Glomerular visceral epithelial cell (primary cell): Measurements from ENCODE around the gene LDB3.
A peak's percentile ranks its signal among the peaks of the same experiment; 100 is the strongest.

Source experiments
- DNase-seq: peaks from one replicate; pipeline ENCODE4 v3.0.0-alpha.2; 2016; ENCODE audit errors: extremely low spot score

LDB3 gene

GRCh38 chr10:86651631-86652331 lies 16.5 kb upstream of the LDB3 start:
- no peak for DNase-seq

DNA sequence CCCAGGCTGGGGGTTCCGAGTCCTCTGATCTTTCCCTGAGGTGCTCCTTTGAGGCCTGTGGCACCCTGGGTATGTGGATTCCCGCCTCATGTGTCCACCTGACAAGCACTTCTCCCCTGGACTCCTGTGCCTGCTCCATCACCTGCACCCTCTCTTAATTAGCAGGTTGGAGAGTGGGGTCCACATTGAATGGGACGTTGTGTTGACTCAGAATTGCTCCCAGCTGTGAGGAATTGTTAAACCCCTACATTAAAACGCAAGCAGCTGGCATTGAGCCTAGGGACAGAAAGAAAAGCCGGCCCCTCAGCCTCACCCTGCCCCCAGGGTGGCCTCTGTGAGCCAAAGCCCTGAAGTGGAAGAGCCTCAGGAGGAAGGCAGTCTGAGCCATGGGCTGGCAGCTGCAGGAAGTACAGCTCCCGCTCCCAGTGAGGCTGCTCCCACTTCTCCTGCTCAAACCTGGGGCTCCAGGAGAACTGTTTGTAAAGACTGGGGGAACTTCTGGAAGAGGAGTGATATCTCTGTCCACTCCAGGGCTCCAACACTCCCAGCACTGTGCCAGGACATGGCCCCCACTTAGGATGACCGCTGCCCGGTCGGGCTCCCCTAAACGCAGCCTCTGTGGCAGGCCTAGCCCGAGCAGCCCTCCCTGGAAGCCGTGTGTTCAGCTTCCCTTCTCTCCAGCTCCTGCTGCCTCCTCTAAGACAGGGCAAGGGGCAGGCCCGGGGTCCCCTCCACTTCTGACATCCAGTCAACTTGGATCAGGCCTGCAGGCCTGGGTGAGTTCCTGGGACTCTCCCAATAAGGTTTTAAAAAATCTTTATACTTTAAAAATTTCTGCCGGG lies 15.7 kb upstream of the LDB3 start:
- no peak for DNase-seq

DNA sequence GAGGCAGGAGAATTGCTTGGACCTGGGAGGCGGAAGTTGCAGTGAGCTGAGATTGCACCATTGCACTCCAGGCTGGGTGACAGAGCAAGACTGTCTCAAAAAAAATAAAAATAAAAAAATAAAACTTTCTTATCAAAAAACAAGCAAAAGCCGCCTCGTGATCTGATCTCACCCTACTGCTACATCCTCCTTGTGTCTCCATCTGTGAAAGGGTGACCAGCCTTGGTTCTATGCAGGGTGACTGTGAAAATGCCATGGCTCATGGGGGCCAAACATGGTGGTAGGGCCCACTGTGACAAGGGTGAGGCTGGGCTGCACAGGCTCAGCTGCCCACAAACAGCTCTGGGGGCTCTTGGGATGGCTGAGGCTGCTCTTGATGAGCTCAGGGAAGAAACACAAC lies 14.9 kb upstream of the LDB3 start:
- no peak for DNase-seq

GRCh38 chr10:86653987-86654386 lies 14.3 kb upstream of the LDB3 start:
- DNase-seq, result no peak

- DNase-seq, result peak; percentile 84
These were observed 13.7 kb upstream of the LDB3 start, which contains the start of gene OPN4 for GRCh38 chr10:86654411-86655172. Gene OPN4 (plus strand): TSS chr10:86654547. CDS start chr10:86654784, 237 bp downstream.

DNA sequence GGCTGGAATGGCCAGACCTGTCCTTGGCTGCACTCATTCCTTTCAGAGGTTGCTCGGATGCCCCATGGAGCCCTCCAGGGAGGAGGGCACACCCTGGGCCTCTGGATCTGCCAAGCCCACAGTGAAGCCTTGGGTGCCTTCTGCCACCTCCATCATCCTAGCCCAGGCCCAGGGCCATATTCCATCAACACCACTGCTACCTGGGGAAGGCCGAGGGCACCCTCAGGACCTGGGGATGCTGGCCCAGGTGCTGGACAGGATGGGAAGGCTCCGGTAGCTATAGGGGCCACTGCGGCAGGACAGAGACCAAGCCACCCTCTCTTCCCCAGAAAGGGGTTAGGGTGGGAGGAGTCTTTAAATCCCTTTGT lies 13.2 kb upstream of the LDB3 start:
- no peak for DNase-seq

DNA sequence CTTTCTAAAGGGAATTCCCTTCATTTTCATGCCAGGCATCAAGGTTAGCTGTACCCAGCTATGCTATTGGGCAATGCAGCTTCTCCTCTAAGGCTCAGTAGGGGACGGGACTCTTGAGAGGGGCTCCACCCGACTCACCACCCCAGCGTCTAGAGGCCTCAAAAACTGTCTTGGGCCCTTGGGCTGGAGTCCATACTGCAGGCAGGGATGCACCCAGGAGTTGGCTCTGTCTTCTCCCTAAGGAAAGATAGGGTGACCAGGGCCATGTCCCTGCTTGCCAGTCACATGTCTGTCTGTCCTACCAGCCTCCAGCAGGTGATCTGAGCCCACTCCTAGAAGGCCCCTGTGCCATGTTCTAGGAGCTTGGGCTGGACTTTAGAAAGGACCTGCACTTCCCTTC lies 12.7 kb upstream of the LDB3 start:
- DNase-seq, result no peak

- no peak for DNase-seq
These were observed 11.3 kb upstream of the LDB3 start for GRCh38 chr10:86657011-86657395.

DNA sequence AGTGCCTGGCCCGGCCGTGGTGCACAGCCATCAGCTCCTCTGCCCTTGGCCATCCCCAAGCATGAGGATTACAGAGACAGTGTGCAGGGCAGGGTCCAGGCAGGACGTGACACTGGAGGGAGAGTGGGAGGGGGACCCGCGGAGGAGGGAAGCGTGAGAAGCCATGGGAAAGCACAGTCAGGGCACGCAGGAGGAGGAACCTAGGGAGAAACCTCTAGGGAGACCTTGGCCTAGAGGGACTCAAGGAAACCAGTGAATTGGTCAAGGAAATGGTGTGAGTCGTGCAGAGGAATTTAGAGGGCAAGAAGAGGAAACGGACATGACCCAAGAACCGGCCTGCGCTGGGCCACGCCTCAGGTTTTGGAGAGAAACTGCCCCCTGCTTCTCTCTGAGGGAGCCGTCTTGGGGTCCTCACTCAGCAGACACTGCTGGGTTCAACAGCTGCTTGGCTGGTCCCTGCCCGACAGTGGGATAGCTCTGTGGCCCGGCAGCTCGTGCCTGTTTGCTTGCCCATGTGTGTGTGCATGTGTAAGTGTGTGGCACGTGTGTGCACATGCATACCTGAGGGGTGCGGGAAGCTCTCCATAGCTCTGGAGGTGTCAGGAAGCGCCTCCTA lies 10.8 kb upstream of the LDB3 start:
- no peak for DNase-seq

GRCh38 chr10:86658261-86658741 lies 10.0 kb upstream of the LDB3 start:
- DNase-seq, result no peak

GRCh38 chr10:86658751-86659150 lies 9.6 kb upstream of the LDB3 start:
- no peak for DNase-seq

GRCh38 chr10:86659161-86659691 lies 9.1 kb upstream of the LDB3 start:
- no peak for DNase-seq

DNA sequence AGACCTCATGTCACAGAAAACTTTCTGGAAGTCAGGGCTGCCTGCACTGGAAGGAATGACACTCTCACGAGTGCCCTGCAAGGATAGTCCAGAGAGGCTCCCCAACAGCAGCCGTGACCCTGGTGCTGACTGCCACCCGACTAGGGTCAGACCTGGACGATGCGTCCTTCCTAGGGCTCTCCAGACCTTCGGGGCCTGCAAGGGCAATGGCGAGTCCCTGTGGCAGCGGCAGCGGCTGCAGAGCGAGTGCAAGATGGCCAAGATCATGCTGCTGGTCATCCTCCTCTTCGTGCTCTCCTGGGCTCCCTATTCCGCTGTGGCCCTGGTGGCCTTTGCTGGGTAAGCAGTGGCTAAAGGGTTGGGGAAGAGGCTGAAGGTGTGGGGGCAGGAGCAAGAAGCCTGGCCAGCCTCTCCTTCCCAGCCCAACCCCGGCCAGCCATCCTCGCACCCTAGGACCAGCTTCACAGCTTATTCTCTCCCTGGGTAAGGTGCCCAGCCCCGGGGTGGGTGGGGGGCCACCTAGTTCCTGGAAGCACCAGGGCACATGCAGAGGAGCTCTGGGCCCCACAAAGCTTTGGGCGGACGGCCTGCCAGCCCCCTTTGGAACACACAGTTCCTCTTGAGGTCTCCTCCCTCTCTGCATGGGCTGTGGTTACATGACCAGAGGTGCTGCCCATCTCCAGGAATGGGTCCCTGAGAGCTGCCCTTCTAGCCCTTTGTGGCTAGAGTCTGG lies 8.4 kb upstream of the LDB3 start:
- DNase-seq, result no peak

DNA sequence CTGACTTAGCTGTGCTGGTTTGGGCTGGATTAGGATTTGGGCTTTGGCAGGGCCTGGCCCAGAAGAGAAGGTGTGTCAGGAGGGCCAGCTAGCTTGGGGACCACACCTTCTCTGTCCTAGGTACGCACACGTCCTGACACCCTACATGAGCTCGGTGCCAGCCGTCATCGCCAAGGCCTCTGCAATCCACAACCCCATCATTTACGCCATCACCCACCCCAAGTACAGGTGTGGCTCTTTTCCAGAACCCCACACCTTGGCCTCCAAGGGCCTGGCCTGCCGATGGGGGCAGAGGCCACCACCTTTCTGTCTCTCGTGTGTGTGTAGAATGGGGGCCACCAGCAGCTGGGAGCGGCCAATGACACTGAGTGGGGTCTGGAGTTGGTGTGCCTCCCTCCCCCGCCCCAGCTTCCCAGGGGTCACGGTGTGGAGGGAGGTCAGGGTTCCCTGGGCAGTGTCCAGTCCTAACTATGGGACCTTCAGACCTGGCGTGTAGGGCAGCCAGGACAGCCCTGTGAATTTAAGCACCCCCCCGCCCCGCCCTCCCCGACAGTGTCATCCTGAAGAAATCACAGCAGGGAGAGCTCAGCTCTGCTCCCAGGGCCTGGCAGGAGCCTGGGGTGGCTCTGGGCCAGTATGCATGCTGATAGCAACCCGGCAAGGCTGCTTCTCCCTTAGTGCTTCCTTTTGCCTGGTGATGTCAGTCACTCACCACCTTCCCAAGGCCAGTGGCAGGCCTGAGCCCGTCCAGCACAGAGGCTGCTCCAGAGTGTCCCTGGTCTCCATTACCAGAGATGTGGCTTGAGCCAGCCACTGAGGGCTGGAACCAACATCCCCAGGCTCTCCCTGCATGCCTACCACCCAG lies 6.9 kb upstream of the LDB3 start:
- DNase-seq, result no peak

DNA sequence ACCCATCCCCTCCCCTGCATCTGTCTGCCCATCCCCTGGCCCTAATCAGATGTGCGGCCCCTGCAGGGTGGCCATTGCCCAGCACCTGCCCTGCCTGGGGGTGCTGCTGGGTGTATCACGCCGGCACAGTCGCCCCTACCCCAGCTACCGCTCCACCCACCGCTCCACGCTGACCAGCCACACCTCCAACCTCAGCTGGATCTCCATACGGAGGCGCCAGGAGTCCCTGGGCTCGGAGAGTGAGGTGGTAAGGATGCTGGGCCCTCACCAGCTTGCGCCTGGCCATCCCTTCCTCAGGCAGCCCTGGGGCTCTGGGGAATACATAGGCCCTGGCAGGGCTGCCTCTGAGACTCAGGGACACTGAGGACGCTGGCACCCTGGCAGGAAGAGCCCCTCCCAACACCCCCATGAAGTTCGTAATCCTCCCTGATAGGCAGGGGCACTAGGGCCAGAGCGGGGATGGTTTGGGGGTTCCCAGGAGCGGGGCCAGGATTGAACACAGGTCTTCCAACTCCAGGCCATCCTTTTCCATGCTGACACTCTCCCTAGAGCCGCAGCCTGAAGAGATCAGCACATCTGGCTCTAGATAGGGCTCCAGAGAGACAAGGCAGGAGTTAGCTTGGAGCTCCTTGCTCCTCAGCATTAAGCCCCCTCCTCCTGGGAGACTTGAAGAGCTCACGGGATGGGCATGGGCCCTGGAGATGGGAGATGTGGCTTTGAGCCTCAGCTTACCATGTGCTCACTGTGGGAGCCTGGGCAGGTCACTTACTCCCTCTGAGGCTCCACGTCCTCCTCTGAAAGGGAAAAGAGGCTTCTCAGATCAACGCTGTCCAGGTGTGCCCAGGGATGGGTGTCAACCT lies 5.9 kb upstream of the LDB3 start:
- no peak for DNase-seq

DNA sequence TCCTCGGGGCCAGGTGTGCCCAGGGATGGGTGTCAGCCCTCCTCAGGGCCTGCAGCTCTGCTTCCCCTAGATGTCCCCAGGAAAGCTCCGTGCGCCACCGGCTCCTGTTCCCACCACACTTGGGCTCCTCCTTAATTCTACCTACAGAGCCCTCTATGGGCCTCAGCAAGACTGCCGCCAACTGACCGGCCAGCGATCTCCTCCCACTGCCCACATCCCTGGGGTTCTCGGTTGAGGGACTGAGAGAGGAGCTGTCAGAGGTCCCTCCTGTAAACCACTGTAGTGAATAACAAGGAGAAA lies 5.3 kb upstream of the LDB3 start:
- no peak for DNase-seq

DNA sequence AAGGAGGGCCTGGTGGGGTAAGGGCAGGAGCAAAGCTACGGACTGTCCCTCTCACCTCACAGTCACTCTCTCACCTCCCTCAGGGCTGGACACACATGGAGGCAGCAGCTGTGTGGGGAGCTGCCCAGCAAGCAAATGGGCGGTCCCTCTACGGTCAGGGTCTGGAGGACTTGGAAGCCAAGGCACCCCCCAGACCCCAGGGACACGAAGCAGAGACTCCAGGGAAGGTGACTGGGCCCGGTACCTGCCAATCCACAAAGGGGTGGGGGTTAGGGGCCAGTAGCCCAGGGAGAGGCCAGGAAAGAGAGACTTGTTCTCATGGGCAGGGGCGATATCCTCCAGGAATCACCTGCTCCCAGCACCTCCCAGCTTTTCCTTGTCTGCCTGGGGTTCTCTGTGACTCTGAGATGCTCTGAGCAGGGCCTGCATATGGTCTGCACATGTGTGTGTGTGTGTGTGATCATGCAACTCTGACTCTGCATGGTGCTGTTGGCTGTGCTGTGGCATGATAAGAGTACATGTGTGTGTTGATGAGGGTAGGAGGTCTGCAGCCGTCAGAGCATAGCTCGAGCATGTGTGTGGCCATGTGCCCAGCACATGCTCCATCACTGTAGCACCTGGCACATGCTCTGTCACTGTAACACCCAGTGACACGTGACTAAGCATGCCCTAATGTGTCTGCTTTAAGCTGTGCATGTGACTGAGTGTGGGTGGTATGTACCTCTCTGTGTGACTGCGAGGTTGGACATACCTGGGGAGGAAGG lies 4.6 kb upstream of the LDB3 start:
- no peak for DNase-seq
